ENCODE measurements around the gene ZNF566. TPM values are rescaled to one million over a fixed set of nuclear protein-coding genes. Genes with fewer than 3 reads are reported as not detected.

The ZNF566 gene
- total and polyA plus RNA-seq, 2 of the 13 experiments (the other 11 are each of a cell fraction or from before 2014, with no cell fraction given): 4.8 to 13.7 TPM

DNA sequence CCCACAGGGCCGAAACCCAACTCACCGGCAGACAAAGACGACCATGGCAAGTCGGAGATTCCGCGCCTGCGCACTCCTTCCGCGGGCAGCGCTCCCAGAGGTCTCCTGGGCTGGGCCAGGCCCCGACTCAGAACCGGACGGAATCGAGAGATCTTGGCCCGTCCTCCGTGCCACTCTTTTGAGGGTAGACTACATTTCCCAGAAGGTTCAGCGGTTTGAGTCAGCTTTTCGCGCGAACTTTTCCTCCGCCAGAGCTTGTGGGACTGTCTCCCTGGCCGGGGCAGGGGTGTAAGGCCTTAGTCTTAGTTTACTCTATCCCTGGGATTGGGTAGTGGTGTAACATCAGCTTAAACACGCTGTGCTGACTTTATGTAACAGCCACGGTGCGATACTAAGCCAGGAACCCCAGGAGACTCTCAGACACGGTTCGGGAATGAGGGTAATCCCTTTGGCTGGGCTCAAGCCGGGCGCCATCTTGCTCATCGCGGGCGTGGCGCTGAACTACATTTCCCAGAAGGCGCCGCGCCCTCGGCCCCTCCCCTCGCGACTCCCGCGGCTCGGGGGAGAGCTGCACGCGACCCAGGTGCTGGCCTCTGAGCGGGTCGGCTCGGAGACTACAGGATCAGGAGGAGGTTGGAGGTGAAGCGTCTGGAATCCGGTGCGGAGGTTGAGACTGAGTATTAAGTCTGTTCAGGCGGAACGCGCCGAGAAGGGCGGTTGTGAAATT, 39.0 kb upstream of the ZNF566 start, which contains the start of gene ZNF260 (continued):
- TF ChIP-seq HNF4A (CRISPR knock-in tag; IDR thresholded peaks at IDR 0.05) (no peak; the same call in 1 of the 2 replicates), FIP1L1 (IDR thresholded peaks at IDR 0.05; ENCODE audit: borderline replicate concordance, insufficient read depth, low read depth, low read length) (no peak), STAT5B (CRISPR knock-in tag; IDR thresholded peaks at IDR 0.05) (peak; percentile 45; the same call in 1 of the 2 replicates), ZBTB42 (CRISPR knock-in tag; IDR thresholded peaks at IDR 0.05) (0 out of 2 replicates have a peak, but pooled peaks have one; percentile 59), JARID2 (CRISPR knock-in tag; IDR thresholded peaks at IDR 0.05; ENCODE audit: insufficient replicate concordance) (no peak), CBFB (CRISPR knock-in tag; IDR thresholded peaks at IDR 0.05) (no peak), RBM22 (optimal IDR thresholded peaks at IDR 0.05; ENCODE audit: low read length) (no peak), FOXA1 (IDR thresholded peaks at IDR 0.05) (no peak), FOXA1 (CRISPR knock-in tag; IDR thresholded peaks at IDR 0.05) (no peak), JDP2 (CRISPR knock-in tag; IDR thresholded peaks at IDR 0.05; ENCODE audit: borderline replicate concordance) (no peak), NR2F6 (IDR thresholded peaks at IDR 0.05) (no peak), NR2F6 (CRISPR knock-in tag; IDR thresholded peaks at IDR 0.05) (peak; percentile 41; the same call in 1 of the 2 replicates), ZNF230 (CRISPR knock-in tag; IDR thresholded peaks at IDR 0.05) (0 out of 2 replicates have a peak, but pooled peaks have one; percentile 69), FLYWCH1 (CRISPR knock-in tag; IDR thresholded peaks at IDR 0.05) (no peak), NRL (CRISPR knock-in tag; IDR thresholded peaks at IDR 0.05; ENCODE audit: borderline replicate concordance) (0 out of 2 replicates have a peak, but pooled peaks have one; percentile 22), ZBTB3 (CRISPR knock-in tag; IDR thresholded peaks at IDR 0.05; ENCODE audit: borderline replicate concordance, low read depth) (peak; percentile 46; the same call in 1 of the 2 replicates), NFKBIZ (CRISPR knock-in tag; IDR thresholded peaks at IDR 0.05) (no peak; the same call in 1 of the 2 replicates), ZNF549 (CRISPR knock-in tag; IDR thresholded peaks at IDR 0.05) (no peak), ZNF547 (CRISPR knock-in tag; IDR thresholded peaks at IDR 0.05) (no peak), ZNF24 (IDR thresholded peaks at IDR 0.05) (no peak), ZNF720 (CRISPR knock-in tag; IDR thresholded peaks at IDR 0.05) (no peak), ZNF768 (CRISPR knock-in tag; IDR thresholded peaks at IDR 0.05) (no peak), ZNF607 (CRISPR knock-in tag; IDR thresholded peaks at IDR 0.05; ENCODE audit: borderline replicate concordance) (peak; percentile 27; the same call in 1 of the 2 replicates), ZNF652 (CRISPR knock-in tag; IDR thresholded peaks at IDR 0.05; ENCODE audit: borderline replicate concordance, low read depth) (no peak), RFX5 (IDR thresholded peaks at IDR 0.05; ENCODE audit: low read depth, low read length) (0 out of 2 replicates have a peak, but pooled peaks have one; percentile 31), KDM1A (CRISPR knock-in tag; IDR thresholded peaks at IDR 0.05) (no peak), ZNF263 (CRISPR knock-in tag; IDR thresholded peaks at IDR 0.05) (no peak), ZNF562 (CRISPR knock-in tag; IDR thresholded peaks at IDR 0.05; ENCODE audit: borderline replicate concordance) (no peak)
- TF ChIP-seq, protein P1, sequence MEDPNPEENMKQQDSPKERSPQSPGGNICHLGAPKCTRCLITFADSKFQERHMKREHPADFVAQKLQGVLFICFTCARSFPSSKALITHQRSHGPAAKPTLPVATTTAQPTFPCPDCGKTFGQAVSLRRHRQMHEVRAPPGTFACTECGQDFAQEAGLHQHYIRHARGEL (CRISPR knock-in tag; IDR thresholded peaks at IDR 0.05): 0 out of 2 replicates have a peak, but pooled peaks have one; percentile 59
- TF ChIP-seq, protein P2, sequence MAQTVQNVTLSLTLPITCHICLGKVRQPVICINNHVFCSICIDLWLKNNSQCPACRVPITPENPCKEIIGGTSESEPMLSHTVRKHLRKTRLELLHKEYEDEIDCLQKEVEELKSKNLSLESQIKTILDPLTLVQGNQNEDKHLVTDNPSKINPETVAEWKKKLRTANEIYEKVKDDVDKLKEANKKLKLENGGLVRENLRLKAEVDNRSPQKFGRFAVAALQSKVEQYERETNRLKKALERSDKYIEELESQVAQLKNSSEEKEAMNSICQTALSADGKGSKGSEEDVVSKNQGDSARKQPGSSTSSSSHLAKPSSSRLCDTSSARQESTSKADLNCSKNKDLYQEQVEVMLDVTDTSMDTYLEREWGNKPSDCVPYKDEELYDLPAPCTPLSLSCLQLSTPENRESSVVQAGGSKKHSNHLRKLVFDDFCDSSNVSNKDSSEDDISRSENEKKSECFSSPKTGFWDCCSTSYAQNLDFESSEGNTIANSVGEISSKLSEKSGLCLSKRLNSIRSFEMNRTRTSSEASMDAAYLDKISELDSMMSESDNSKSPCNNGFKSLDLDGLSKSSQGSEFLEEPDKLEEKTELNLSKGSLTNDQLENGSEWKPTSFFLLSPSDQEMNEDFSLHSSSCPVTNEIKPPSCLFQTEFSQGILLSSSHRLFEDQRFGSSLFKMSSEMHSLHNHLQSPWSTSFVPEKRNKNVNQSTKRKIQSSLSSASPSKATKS (CRISPR knock-in tag; IDR thresholded peaks at IDR 0.05): no peak
- TF ChIP-seq, protein P3, sequence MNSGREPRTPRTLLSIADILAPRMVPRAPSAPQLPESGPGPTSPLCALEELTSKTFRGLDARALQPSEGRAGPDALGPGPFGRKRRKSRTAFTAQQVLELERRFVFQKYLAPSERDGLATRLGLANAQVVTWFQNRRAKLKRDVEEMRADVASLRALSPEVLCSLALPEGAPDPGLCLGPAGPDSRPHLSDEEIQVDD (CRISPR knock-in tag; IDR thresholded peaks at IDR 0.05; ENCODE audit: borderline replicate concordance): no peak
